ENCODE data around the gene ADAMTS12. TPM values are rescaled to one million over a fixed set of nuclear protein-coding genes. Genes with fewer than 3 reads are reported as not detected.

Gene ADAMTS12
- polyA plus RNA-seq, 3 donors, result not detected

- Histone ChIP-seq H3K27me3 (ENCODE audit: control insufficient read depth in 2 of 2, insufficient read depth in 2 of 2, low read length in 2 of 2) (no peaks in the 10 kb centered on the region), H3K4me1 (ENCODE audit: control insufficient read depth in 1 of 2, insufficient read depth in 2 of 2, low read length in 2 of 2) (peaks cover 7 to 8% of the 10 kb centered on the region in 2 donors), H4K20me1 (ENCODE audit: insufficient read depth, low read length) (no peaks in the 10 kb centered on the region), H3K9me3 (replicated peaks in 1 of 2; ENCODE audit: control insufficient read depth in 1 of 2, insufficient read depth in 1 of 2, low read length in 2 of 2) (no peaks in the 10 kb centered on the region), H3K4me3 (replicated peaks in 1 of 3; ENCODE audit: low read depth in 2 of 3, low read length in 3 of 3) (no peak overlapping the region), H3K4me2 (replicated peaks; ENCODE audit: extremely low read depth, low read length, poor library complexity, severe bottlenecking) (no peak overlapping the region), H2AFZ (ENCODE audit: insufficient read depth, low read depth, low read length, poor library complexity, severe bottlenecking) (no peak overlapping the region), H3K79me2 (ENCODE audit: insufficient read depth, low read length) (no peaks in the 10 kb centered on the region), H3K27ac (ENCODE audit: low read depth in 1 of 2, low read length in 2 of 2) (no peak overlapping the region), H3K9ac (ENCODE audit: insufficient read depth, low read length, poor library complexity, severe bottlenecking) (no peak overlapping the region), H3K36me3 (replicated peaks in 1 of 2; ENCODE audit: control insufficient read depth in 1 of 2, insufficient read depth in 2 of 2, low read length in 2 of 2) (no peaks in the 10 kb centered on the region)
- Mint-ChIP-seq H3K36me3 (no peaks in the 10 kb centered on the region), H3K4me3 (no peak overlapping the region), H3K27ac (no peak overlapping the region), H3K27me3 (ENCODE audit: low read depth in 3 of 3) (peaks cover 0 to 4% (median 3%) of the 10 kb centered on the region in 3 donors), H3K4me1 (no peaks in the 10 kb centered on the region), H3K9me3 (peaks cover 0 to 3% (median 0%) of the 10 kb centered on the region in 7 donors)
- intact Hi-C loops (cut with micrococcal nuclease), result no loop called here
- TF ChIP-seq CTCF (IDR thresholded peaks at IDR 0.05), result no peak
- no peak for DNase-seq
- WGBS (ENCODE audit: insufficient coverage), result 83% methylated on average over 1 of the region's 4 CpGs
Observed at GRCh38 chr5:33735072-33735471, 156.7 kb downstream of the ADAMTS12 start.

- 36% methylated on average over 2 of the region's 3 CpGs for WGBS (ENCODE audit: insufficient coverage)
- no peak overlapping the region for H3K4me3 ChIP-seq (replicated peaks in 1 of 3; ENCODE audit: low read depth in 2 of 3, low read length in 3 of 3)
- no peaks in the 10 kb centered on the region for H4K20me1 ChIP-seq (ENCODE audit: insufficient read depth, low read length)
- peaks cover 0 to 2% (median 1%) of the 10 kb centered on the region in 7 donors for H3K9me3 Mint-ChIP-seq
- no peak for DNase-seq
- TF ChIP-seq CTCF (IDR thresholded peaks at IDR 0.05), result no peak
- no peak overlapping the region for H2AFZ ChIP-seq (ENCODE audit: insufficient read depth, low read depth, low read length, poor library complexity, severe bottlenecking)
- H3K4me1 Mint-ChIP-seq, result no peaks in the 10 kb centered on the region
- H3K36me3 Mint-ChIP-seq, result no peaks in the 10 kb centered on the region
- intact Hi-C loops (cut with micrococcal nuclease), result no loop called here
- H3K27me3 ChIP-seq (ENCODE audit: control insufficient read depth in 2 of 2, insufficient read depth in 2 of 2, low read length in 2 of 2), result no peaks in the 10 kb centered on the region
- H3K79me2 ChIP-seq (ENCODE audit: insufficient read depth, low read length), result no peaks in the 10 kb centered on the region
- no peak overlapping the region for H3K4me2 ChIP-seq (replicated peaks; ENCODE audit: extremely low read depth, low read length, poor library complexity, severe bottlenecking)
- H3K9ac ChIP-seq (ENCODE audit: insufficient read depth, low read length, poor library complexity, severe bottlenecking), result no peak overlapping the region
- H3K4me3 Mint-ChIP-seq, result no peak overlapping the region
- peaks cover 7 to 8% of the 10 kb centered on the region in 2 donors for H3K4me1 ChIP-seq (ENCODE audit: control insufficient read depth in 1 of 2, insufficient read depth in 2 of 2, low read length in 2 of 2)
- H3K27ac ChIP-seq (ENCODE audit: low read depth in 1 of 2, low read length in 2 of 2), result no peak overlapping the region
- no peaks in the 10 kb centered on the region for H3K36me3 ChIP-seq (replicated peaks in 1 of 2; ENCODE audit: control insufficient read depth in 1 of 2, insufficient read depth in 2 of 2, low read length in 2 of 2)
- no peak overlapping the region for H3K27ac Mint-ChIP-seq
- H3K27me3 Mint-ChIP-seq (ENCODE audit: low read depth in 3 of 3), result peaks cover 0 to 5% (median 3%) of the 10 kb centered on the region in 3 donors
- no peaks in the 10 kb centered on the region for H3K9me3 ChIP-seq (replicated peaks in 1 of 2; ENCODE audit: control insufficient read depth in 1 of 2, insufficient read depth in 1 of 2, low read length in 2 of 2)
Observed at GRCh38 chr5:33734537-33734936, 157.3 kb downstream of the ADAMTS12 start.

All from CD14-positive monocyte (primary cell).